ENCODE results near the gene OGDHL.
"Not testable (repeated sequence)": the region's sequence is repeated elsewhere in the genome, so short reads cannot be mapped to it uniquely, and the experiment has no call there.

OGDHL gene

DNA sequence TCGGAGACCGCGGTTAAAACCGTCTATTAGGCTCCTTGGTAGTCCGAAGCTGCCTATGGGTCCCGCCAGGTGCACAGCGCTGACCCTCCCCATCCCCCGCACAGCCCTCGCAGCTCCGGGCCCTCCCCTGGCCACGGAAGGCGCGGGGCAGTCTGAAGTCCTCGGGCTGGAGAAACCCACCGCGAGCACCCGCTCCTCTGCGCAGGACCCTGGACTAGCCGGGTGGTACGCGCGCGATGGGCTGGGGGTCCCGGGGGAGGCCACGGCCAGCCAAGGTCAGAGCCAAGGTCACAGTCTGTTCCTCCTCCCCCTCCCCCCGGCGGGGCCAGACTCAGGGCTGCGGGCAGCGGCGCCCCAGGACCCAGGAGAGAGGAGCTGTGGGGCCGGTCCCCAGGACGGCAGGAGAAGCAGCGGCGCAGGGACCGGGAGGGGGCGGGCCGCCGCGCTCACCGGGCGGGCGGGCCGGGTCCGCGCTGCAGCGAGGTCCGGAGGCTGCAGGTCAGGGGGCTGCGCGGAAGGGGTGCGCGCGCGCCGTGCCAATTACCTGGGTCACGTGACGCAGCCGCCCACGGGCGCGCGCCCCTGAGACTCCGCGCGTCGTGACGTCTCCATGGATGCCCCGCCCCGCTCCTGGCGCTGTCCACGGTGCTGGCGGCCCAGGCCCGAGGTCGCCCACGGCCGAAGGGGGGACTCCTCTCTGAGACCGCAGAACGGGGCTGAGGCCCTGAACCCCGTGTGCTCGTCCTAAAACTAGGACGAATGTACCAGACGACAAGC, at the start of gene OGDHL:
Gene OGDHL, minus strand, starts transcription at position 535 of the 777 bp plus-strand sequence. CDS start 3,731 bp downstream, outside the sequence.
- peak; percentile 8 for DNase-seq

- no peak for DNase-seq
Measured at GRCh38 chr10:49803988-49804387, 41.9 kb upstream of the OGDHL start.

DNA sequence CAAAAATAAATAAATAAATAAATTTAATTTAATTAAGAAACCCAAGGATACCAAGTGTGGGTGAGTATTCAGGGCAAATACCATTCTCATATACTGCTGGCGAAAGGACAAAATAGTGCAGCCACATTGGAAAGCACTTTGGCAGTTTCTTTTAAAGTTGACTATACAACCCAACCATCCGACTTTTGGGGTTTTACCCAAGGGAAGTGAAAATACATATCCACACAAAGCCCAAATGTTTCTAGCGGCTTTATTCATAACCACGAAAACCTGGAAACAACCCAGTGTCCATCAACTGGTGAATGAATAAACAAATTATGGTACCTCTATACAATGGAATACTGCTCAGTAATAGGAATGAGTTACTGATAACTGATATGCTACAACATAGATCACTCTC, 36.2 kb upstream of the OGDHL start:
- DNase-seq: no peak

- no peak for DNase-seq
Measured at GRCh38 chr10:49791100-49791499, 29.0 kb upstream of the OGDHL start.

DNA sequence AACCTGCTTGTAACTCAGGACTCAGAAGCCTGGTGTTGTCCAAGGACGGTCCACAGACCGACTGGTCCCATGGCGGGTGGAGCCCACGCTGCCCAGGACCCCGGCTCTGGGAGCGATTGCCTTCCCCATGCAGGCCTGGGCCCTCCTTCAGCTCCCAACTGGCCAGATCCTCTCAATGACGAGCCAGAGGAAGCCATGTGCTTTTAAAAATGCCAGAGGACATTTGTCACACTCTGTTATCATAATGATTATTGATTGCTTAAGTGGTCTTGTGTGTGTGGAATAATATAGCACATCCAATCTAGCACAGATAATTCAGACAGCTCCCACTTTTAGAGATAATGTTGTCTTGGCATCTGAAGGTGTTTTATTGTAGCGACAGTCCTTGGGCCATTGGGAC, 22.6 kb upstream of the OGDHL start:
- no peak for DNase-seq

DNA sequence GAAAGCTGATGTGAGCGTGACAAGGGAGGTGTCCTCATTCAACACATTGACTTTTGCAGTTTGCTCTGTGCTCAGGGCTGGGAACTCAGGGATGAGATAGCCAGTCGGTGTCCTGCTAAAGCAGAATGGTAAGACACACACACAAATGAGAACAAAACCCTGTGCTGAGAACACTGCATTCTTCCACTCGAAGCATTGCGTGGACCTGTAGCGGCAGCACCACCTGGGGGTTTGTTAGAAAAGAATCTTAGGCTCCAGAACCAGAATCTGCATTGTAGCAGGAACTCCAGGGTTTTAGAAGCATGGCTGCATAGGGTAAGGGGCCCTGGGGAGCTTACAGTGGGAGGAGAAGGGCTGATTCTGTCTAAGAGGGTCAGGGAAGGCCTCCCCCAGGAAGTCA, 21.5 kb upstream of the OGDHL start:
- no peak for DNase-seq

- DNase-seq: no peak
Measured at GRCh38 chr10:49781247-49781646, 19.1 kb upstream of the OGDHL start.

- no peak for DNase-seq
Measured at GRCh38 chr10:49778197-49778596, 16.1 kb upstream of the OGDHL start.

DNA sequence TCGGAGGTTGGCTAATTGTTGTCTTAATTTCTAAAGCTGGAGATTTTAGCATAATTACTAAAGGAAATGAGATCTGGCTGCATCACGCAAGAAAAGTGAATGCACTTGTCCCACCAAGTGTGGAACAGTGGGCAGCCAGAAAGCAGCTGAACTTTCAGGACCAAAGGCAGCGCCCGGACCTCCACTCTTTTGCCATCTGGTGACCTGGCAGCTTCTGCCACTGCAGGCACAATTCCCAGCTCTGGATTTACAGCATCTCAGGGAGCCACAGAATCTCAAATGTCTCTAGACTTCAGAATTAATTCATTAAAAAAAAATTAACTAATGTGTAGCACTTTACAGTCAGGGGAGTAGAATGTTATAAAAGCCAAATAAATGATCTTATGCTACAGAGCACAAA, 14.7 kb upstream of the OGDHL start:
- no peak for DNase-seq

DNA sequence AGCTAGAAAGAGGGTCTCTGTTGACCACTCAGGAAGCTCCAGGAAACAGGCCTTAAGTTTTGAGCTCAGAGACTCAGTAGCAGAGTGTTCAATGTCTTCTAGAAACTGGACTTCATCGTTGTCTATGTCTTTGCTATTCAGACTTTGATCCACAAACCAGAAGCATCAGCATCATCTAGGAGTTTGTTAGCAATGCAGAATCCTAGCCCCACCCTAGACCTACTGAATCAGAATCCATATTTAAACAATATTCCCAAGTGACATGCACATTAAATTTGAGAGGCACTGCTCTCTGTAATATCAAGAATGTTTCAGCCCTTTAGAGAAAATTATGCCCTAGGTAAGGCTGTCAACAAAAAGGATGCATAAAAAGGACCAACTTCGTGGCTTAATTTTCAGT, 12.9 kb upstream of the OGDHL start:
- no peak for DNase-seq

DNA sequence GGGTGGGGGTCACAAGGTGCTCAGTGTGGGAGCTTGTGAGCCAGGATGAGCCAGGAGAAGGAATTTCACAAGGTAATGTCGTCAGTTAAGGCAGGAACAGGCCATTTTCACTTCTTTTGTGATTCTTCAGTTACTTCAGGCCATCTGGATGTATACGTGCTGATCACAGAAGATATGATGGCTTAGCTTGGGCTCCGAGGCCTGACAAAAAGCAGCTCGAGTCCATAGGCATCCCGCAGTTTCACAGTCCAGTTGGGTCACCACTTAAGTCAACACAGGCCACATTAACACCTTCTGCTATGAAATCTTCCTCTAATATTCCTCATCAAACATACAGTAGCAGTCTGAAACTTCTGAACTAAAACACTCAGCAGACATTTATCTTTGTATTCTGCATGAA, 10.8 kb upstream of the OGDHL start:
- not testable (repeated sequence) for DNase-seq

DNA sequence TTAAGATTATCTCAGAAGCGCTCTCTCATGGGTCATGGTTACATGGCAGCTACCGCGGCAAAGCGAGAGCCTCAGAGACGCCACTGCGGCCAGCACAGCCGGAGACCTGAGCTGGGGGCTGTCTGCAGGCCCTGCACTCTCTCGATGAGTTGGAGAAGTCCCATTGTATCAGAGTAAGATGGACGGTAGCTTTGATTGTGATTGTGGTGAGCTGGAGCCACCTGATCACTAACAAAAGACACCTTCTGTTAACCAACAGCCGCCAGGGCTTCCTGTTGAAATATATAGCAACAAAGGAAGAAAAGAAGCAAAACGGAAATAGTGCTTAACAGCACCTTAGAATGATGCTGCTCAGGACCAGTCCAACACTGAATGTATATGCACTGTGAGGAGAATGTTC, 8.9 kb upstream of the OGDHL start:
- DNase-seq: not testable (repeated sequence)

- no peak for DNase-seq
Measured at GRCh38 chr10:49769692-49770091, 7.6 kb upstream of the OGDHL start.

DNA sequence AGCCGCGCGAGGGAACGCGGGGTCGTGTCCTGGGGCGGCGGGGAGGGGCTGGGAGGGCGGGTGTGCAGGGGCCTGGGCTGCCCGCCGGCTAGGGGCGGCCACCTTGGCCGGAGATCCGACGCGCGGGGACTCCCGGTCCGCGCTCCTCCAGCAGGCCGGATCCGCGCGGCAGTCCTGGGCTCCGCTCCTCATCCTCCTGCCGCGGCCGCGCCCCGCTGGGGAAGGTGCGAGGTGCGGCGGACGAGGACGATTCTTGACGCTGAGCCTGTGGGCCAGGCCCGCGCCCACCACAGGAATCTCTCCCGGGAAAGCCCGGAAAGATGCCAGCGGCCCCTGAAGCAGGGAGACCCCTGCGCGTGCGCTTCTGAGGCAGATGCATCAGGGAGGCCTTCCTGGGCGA, 6.6 kb upstream of the OGDHL start:
- no peak for DNase-seq

GRCh38 chr10:49768329-49768728, 6.2 kb upstream of the OGDHL start:
- DNase-seq: no peak

- no peak for DNase-seq
Measured at GRCh38 chr10:49767752-49768151, 5.6 kb upstream of the OGDHL start.

DNA sequence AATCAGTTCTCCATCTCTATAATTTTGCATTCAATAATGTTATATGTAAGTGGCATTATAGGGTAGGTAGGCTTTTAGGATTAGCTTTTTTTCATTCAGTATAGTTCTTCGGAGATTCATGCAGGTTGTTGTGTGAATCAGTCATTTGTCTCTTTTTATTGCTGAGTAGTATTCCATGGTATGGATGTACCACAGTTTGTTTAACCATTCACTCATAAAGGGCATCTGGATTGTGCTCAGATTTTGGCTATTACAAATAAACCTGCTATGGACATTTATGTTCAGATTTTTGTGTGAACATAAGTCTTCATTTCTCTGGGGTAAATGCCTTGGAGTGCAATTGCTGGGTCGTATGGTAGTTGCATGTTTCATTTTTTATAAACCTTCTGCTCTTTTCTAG, 4.4 kb upstream of the OGDHL start:
- no peak for DNase-seq

DNA sequence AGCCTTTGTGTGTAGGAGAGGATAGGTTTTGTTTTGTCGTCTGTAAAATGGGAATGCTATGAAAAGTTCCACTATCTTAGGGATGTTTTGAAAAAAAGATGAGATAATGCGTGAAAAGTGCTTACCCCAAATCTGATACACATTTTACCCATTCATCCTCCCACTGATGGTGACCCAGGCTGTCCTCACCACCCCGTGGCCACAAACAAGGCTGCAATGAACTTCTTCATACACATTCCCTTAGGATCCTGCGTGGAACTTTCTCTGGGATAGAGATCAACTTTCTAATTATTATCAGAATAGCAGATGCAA, 399 bp upstream of the OGDHL start:
- DNase-seq: no peak

- DNase-seq: no peak
Measured at GRCh38 chr10:49761201-49761788, 828 bp downstream of the OGDHL start.

- DNase-seq: no peak
Measured at GRCh38 chr10:49760789-49761188, 1.3 kb downstream of the OGDHL start.

DNA sequence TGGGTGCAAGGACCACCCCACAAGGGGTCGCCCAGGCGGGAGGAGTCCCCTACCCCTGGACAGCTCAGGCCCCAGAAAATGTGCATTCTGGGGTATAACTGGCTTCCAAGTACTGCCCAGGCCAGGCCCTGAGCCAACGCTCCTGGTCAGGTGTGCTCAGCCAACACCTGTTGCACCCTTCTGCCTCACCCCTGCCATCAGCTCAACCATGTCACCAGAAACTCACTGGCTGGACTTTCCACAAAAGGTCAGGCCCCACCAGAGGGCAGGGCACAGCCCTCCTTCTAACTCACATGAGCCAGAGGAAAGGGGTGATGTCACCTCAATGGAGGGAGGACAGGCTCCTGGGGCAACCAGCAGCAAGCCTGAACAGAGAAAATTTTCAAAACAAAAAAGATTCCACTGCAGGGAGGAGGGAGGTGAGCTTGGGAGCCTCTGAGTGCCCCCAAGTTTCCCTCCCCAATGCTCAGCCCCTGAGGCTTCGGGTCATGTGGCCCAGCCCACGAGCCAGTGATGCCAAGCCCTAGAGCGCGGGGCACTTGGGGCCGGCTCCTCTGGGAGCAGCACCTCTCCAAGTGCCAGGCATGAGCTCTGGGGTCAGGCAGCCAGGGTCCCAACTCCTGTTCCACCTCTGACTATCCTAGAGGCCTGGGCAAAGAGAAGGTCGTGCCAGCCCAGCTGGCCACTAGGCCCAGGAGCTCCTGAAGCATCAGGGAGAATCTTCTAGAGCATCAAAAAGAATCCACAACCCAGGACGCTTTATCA, 2.2 kb downstream of the OGDHL start:
- DNase-seq: no peak

DNA sequence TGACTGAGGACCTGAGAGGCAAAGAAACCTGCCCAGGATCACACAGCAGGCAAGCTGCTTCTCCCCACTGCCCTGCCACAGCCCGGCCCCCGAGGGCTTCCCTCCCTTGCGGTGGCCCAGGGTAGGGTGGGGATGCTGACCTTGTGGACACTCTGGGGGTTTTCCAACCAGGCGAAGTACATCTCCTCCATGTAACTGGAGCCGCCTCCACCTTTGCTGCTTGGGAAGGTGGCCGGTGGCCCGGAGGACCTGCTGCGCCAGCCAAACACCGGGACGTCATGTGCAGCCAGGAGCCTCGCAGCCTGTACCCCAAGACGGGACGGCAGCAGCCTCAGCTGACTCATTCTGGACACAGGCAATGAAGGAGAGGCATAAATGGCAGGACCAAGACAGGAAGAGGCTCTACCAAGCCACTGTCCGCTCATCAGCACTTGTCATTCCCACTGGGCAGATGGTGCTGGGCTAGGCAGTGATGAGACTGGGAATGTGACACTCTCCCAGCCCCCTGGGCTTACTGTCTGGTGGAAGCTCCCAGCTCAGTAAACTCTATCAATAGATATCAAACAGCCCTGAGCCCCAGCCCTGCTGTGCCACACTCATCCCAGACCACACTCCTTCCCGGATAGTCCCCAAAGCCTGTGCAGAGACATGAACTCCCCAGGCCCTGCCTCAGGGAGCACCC, 3.7 kb downstream of the OGDHL start:
- DNase-seq: no peak

GRCh38 chr10:49756641-49757040, 5.5 kb downstream of the OGDHL start:
- no peak for DNase-seq

- DNase-seq: no peak
Measured at GRCh38 chr10:49756031-49756430, 6.1 kb downstream of the OGDHL start.
